Brain microvascular endothelial cell (primary cell): Measurements from ENCODE around the gene TLE2.
A peak's percentile ranks its signal among the peaks of the same experiment; 100 is the strongest.

Source experiments
- DNase-seq: peaks from one replicate; pipeline ENCODE4 v3.0.0-alpha.2; 2020
- H3K27ac ChIP-seq: fragments of 250-450 bp; sonication (Bioruptor Pico); 2 replicates; pipeline ENCODE4 v1.5.1; 2020; ENCODE audit warnings: mild to moderate bottlenecking, moderate library complexity
- H3K27me3 ChIP-seq: fragments of 250-450 bp; sonication (Bioruptor Pico); replicated peaks from 2 replicates; pipeline ENCODE4 v1.5.1; 2020; ENCODE audit warnings: mild to moderate bottlenecking
- H3K36me3 ChIP-seq: fragments of 250-450 bp; sonication (Bioruptor Pico); replicated peaks from 2 replicates; pipeline ENCODE4 v1.5.1; 2020; ENCODE audit warnings: mild to moderate bottlenecking
- H3K4me3 ChIP-seq: 2 replicates; pipeline ENCODE4 v1.5.1; 2011; ENCODE audit warnings: low read depth, mild to moderate bottlenecking, control low read depth, low read length, moderate library complexity
- CTCF ChIP-seq: IDR thresholded peaks from 2 replicates; pipeline ENCODE4 v1.5.1; 2011; ENCODE audit warnings: low read depth, mild to moderate bottlenecking, moderate library complexity, low read length, control low read depth, inconsistent platforms; ENCODE audit errors: missing control alignments
- in situ Hi-C: cut with HindIII; loops from 2 replicates; pipeline ENCODE4 v1.10.0; 2017; ENCODE audit warnings: low sequenced_read_pairs, low pct_ligation_motif_present

The TLE2 gene

GRCh38 chr19:3029065-3029923 is at the start of gene TLE2:
Gene TLE2, minus strand, starts transcription at chr19:3029280. Its CDS starts 376 bp downstream, at chr19:3028904.
- H3K27ac ChIP-seq = no peak within 1 kb of the TSS
- no peak for TF ChIP-seq CTCF
- DNase-seq = no peak
- H3K36me3 ChIP-seq = no peaks in the 10 kb centered on the region
- H3K4me3 ChIP-seq = peak within 1 kb of the TSS; percentile 24
- peaks cover 69% of the 10 kb centered on the region for H3K27me3 ChIP-seq
- in situ Hi-C loops = no loop called here

GRCh38 chr19:3075605-3076431 is 46.7 kb upstream of the TLE2 start:
- no peaks in the 10 kb centered on the region for H3K27me3 ChIP-seq
- TF ChIP-seq CTCF = peak; percentile 81
- no peak for DNase-seq
- H3K27ac ChIP-seq = no peak overlapping the region
- H3K36me3 ChIP-seq = no peaks in the 10 kb centered on the region
- in situ Hi-C loops = no loop called here
- peak overlapping the region; percentile 31 for H3K4me3 ChIP-seq

GRCh38 chr19:3073931-3074595 is 45.0 kb upstream of the TLE2 start:
- Histone ChIP-seq H3K27ac (no peak overlapping the region), H3K4me3 (no peak overlapping the region), H3K27me3 (no peaks in the 10 kb centered on the region), H3K36me3 (no peaks in the 10 kb centered on the region)
- no peak for DNase-seq
- in situ Hi-C loops = no loop called here
- peak; percentile 44 for TF ChIP-seq CTCF

- H3K4me3 ChIP-seq = no peak overlapping the region
- H3K36me3 ChIP-seq = no peaks in the 10 kb centered on the region
- TF ChIP-seq CTCF = no peak
- no peak overlapping the region for H3K27ac ChIP-seq
- in situ Hi-C loops = no loop called here
- peak; percentile 32 for DNase-seq
- H3K27me3 ChIP-seq = no peaks in the 10 kb centered on the region
These were observed 44.1 kb upstream of the TLE2 start for GRCh38 chr19:3073159-3073563.

- TF ChIP-seq CTCF = no peak
- DNase-seq = no peak
- H3K4me3 ChIP-seq = no peak overlapping the region
- in situ Hi-C loops = no loop called here
- H3K27me3 ChIP-seq = no peaks in the 10 kb centered on the region
- H3K27ac ChIP-seq = no peak overlapping the region
- H3K36me3 ChIP-seq = no peaks in the 10 kb centered on the region
These were observed 42.7 kb upstream of the TLE2 start for GRCh38 chr19:3071768-3072167.
